Measurements from ENCODE around the gene BTBD7.
"Not testable (repeated sequence)": the region's sequence is repeated elsewhere in the genome, so short reads cannot be mapped to it uniquely, and the experiment has no call there.

BTBD7 gene

GRCh38 chr14:93332853-93333630, at the start of gene BTBD7:
TSS of gene BTBD7 (minus strand) at chr14:93333036. CDS start at chr14:93296051, 36,985 bp downstream.
- peak; percentile 93 for DNase-seq (ENCODE audit: low read depth)

- no peak for DNase-seq (ENCODE audit: low read depth)
Observed at GRCh38 chr14:93381644-93382043, 48.8 kb upstream of the BTBD7 start.

GRCh38 chr14:93379831-93380230, 47.0 kb upstream of the BTBD7 start:
- DNase-seq (ENCODE audit: low read depth) = no peak

GRCh38 chr14:93375673-93376156, 42.9 kb upstream of the BTBD7 start:
- no peak for DNase-seq (ENCODE audit: low read depth)

- DNase-seq (ENCODE audit: low read depth) = no peak
Observed at GRCh38 chr14:93369713-93370266, 37.0 kb upstream of the BTBD7 start.

- no peak for DNase-seq (ENCODE audit: low read depth)
Observed at GRCh38 chr14:93368996-93369712, 36.3 kb upstream of the BTBD7 start.

GRCh38 chr14:93354873-93355272, 22.0 kb upstream of the BTBD7 start:
- not testable (repeated sequence) for DNase-seq (ENCODE audit: low read depth)

- no peak for DNase-seq (ENCODE audit: low read depth)
Observed at GRCh38 chr14:93348292-93348691, 15.5 kb upstream of the BTBD7 start.

- no peak for DNase-seq (ENCODE audit: low read depth)
Observed at GRCh38 chr14:93347850-93348249, 15.0 kb upstream of the BTBD7 start.

GRCh38 chr14:93346926-93347721, 14.3 kb upstream of the BTBD7 start, which contains the start of gene COX8C:
TSS of gene COX8C (plus strand) at chr14:93347182. CDS start at chr14:93347269, 87 bp downstream.
- DNase-seq (ENCODE audit: low read depth) = no peak

- DNase-seq (ENCODE audit: low read depth) = no peak
Observed at GRCh38 chr14:93343797-93344196, 11.0 kb upstream of the BTBD7 start.

- no peak for DNase-seq (ENCODE audit: low read depth)
Observed at GRCh38 chr14:93343266-93343665, 10.4 kb upstream of the BTBD7 start.

GRCh38 chr14:93337884-93338283, 5.0 kb upstream of the BTBD7 start:
- no peak for DNase-seq (ENCODE audit: low read depth)

GRCh38 chr14:93337143-93337753, 4.4 kb upstream of the BTBD7 start:
- DNase-seq (ENCODE audit: low read depth) = no peak

GRCh38 chr14:93333631-93334103, 831 bp upstream of the BTBD7 start:
- no peak for DNase-seq (ENCODE audit: low read depth)

GRCh38 chr14:93332397-93332852, 411 bp downstream of the BTBD7 start:
- DNase-seq (ENCODE audit: low read depth) = peak; percentile 6

GRCh38 chr14:93331728-93332396, 974 bp downstream of the BTBD7 start:
- DNase-seq (ENCODE audit: low read depth) = no peak

- no peak for DNase-seq (ENCODE audit: low read depth)
Observed at GRCh38 chr14:93331002-93331727, 1.7 kb downstream of the BTBD7 start.

- no peak for DNase-seq (ENCODE audit: low read depth)
Observed at GRCh38 chr14:93330609-93331000, 2.2 kb downstream of the BTBD7 start.

Measured in stimulated activated CD4-positive, alpha-beta T cell treated with anti-CD3 and anti-CD28 coated beads, Interleukin-2, amount 100 ng/mL, for 4 hours (primary cell).